GM21515 (cell line): ENCODE results near the gene ROBO3.
A peak's percentile ranks its signal among the peaks of the same experiment; 100 is the strongest.

Experiments
- ATAC-seq: cut with Tn5 transposase; IDR thresholded peaks from one replicate; pipeline ENCODE4 v1.9.1; 2021; ENCODE audit not compliant: unreplicated experiment

The ROBO3 gene

GRCh38 chr11:124844664-124845079 is 20.6 kb upstream of the ROBO3 start:
- no peak for ATAC-seq

- no peak for ATAC-seq
Measured at GRCh38 chr11:124846070-124846673, 19.1 kb upstream of the ROBO3 start.

DNA sequence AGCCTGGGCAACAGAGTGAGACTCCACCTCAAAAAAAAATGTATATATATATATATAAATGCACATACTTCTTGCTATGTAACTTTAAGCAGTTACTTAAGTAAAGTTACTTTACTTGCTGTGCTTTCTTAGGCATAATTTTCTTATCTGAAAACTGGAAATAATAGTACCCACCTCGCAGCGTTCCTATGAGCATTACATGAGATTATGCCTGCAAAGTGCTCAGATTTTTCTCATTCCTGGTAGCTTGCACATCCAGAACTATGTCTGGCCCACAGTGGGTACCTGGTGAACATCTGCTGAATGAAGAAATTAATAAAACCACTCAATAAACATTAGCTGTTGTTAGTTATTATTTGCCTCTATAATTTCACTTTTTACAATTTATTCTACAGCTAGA is 6.1 kb upstream of the ROBO3 start:
- ATAC-seq: no peak

GRCh38 chr11:124861670-124862069 is 3.6 kb upstream of the ROBO3 start:
- ATAC-seq: no peak

- no peak for ATAC-seq
Measured at GRCh38 chr11:124863137-124863825, 2.0 kb upstream of the ROBO3 start.

DNA sequence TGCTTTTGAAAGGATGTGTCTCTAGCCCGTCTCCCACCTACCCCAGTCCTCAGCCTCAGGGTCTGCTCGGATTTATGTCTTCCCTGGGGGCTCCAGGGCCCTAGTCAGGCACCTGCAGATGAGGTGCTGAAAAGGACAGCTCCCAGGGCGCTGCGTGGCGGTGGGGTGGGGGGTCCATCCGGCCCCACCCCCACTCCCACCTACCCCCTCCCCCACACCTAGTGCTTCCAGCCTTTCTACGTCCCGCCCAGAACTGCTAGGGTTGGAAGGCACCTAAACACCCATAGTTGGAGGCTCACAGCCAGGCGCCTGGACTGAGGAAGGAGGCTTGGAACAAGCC is 1.4 kb upstream of the ROBO3 start:
- no peak for ATAC-seq

GRCh38 chr11:124864176-124864891 is 898 bp upstream of the ROBO3 start:
- no peak for ATAC-seq

DNA sequence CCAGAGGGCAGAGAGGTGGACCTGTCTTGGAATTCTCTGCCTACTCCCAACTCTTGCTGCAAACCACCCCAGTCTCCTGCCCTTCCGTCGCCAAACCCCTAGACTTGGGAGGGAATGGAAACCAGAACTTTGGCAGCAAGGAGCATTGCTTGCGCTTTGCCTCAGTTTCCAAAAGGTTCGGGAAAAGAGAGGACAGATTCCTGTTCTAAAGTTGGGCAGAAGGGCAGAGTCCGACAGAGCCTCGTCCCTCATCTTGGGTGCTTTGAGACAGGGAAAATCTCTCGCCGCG is 396 bp upstream of the ROBO3 start:
- ATAC-seq: no peak

DNA sequence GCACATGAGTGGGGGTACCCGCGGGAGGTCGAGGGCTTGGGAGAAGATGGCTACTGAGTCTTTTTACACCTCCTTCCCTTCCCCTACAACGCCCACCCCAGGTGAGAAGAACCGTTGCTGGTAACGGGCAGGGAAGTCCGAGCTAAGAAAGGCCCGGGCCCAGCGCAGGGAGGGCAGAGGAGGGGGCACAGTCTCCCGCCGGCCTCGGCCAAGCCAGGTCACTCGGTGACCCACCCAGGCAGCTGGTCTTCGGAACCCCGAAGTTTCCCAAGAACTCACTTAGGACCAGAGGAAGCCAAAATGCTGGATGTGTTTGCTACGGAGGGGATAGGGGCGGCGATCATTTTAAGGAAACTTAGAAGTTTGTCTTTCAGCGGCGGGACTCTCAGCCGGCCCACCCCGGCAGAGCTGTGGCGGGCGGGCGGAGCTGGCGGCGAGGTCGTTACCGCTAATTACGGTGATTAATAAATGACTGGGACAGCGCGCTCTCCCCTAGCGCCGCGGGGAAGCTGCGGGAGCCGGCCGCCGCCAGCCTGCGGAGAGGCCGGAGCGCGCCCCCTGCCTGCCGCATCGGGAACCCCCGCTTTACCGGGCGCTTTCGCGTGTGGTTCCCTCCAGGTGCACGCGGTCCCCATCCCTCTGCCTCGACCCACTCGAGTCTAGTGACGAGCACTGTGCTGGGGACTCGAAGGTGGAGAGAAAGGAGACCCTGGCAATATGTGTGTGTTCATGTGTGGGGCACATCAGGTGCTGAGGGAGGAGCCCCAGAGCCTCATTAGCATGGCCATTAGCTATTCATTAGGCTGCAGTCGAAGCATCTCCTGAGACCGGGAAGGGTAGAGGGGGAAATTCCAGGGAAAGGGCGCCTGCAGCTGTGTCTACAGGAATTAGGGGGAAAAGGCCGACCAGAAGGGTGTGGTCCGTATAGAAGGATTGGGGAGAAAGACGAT is 945 bp downstream of the ROBO3 start:
- peak; percentile 60 for ATAC-seq

GRCh38 chr11:124867700-124868099 is 2.5 kb downstream of the ROBO3 start:
- ATAC-seq: no peak

GRCh38 chr11:124868331-124869274 is 3.4 kb downstream of the ROBO3 start:
- no peak for ATAC-seq

DNA sequence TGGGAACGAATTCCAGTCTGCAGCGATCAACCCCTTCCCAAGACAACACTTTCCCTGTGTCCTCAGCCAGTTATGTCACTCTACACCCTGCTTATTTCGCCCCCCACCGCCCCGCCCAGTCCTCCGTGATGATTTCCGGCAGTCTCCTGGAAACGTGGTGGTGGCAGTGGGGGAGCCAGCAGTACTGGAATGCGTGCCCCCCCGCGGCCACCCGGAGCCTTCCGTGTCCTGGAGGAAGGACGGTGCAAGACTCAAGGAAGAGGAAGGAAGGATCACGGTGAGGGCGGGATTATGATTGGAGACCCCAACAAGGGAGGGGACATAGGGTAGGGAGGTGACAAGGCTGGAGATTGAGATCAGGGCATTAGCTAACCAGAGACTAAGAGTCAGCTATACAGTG is 4.1 kb downstream of the ROBO3 start:
- ATAC-seq: no peak

DNA sequence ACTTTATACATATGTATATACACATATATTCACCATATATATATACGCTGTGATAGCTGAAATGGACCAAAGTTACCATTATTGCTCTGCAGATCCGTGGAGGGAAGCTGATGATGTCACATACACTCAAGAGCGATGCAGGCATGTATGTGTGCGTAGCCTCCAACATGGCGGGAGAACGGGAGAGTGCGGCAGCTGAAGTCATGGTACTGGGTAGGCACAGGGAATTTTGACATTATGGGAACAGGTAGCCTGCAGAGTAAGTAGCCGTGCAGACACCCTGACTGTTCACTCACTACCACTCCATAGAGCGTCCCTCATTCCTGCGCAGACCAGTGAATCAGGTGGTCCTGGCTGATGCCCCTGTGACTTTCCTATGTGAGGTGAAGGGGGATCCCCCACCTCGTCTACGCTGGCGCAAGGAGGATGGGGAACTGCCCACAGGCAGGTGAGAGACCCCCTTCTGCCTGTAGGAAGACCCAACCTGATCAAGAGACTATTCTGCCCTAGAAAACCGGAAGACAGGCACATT is 4.7 kb downstream of the ROBO3 start:
- no peak for ATAC-seq

GRCh38 chr11:124870430-124870829 is 5.2 kb downstream of the ROBO3 start:
- ATAC-seq: no peak

DNA sequence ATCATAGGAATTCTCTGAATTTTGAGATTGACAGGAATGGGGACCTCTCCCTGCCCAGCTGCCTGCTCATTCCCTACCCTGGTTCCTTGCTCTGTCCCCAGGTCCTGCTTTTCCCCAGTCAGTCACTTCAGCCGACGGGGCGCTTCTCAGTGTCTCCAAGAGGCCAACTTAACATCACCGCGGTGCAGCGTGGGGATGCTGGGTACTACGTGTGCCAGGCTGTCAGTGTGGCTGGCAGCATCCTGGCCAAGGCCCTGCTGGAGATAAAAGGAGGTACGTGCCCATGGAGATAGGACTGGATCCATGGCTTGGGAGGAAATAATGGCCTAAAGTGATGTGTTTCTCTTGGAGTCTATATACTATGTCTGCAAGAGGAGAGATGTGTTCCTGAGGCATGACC is 7.0 kb downstream of the ROBO3 start:
- no peak for ATAC-seq

- no peak for ATAC-seq
Measured at GRCh38 chr11:124872741-124873140, 7.5 kb downstream of the ROBO3 start.

- ATAC-seq: no peak
Measured at GRCh38 chr11:124873951-124874350, 8.7 kb downstream of the ROBO3 start.

GRCh38 chr11:124874571-124875255 is 9.5 kb downstream of the ROBO3 start:
- no peak for ATAC-seq

- ATAC-seq: no peak
Measured at GRCh38 chr11:124875401-124875800, 10.2 kb downstream of the ROBO3 start.
